ENCODE results near the gene CLEC16A. TPM values are rescaled to one million over a fixed set of nuclear protein-coding genes. Genes with fewer than 3 reads are reported as not detected.

Gene CLEC16A
- total and polyA plus RNA-seq, 9 of the 15 experiments (the other 6 are each of a cell fraction or from before 2014, with no cell fraction given) = 1.00 to 22.3 (median 10.0) TPM

GRCh38 chr16:11126399-11127054, 182.2 kb downstream of the CLEC16A start:
- peak; percentile 65 for FAIRE-seq
- peak overlapping the region; percentile 25 for H2AFZ ChIP-seq (ENCODE audit: low read depth, low read length)
- POLR2A ChIA-PET = interaction anchor here (0.6 to 1.7 kb wide), 5 partner anchors 9 to 26 kb away, joined by 3 to 6 read pairs (median 4); no protein-coding TSS in a partner anchor
- intact Hi-C loops (cut with micrococcal nuclease) = loop anchor here (5.0 kb wide), 1 partner anchor 76 kb away; no protein-coding TSS in a partner anchor
- WGBS (ENCODE audit: insufficient coverage, low coverage, missing lambda C conversion rate) = 44% methylated on average over 12 of the region's 12 CpGs
- no peak overlapping the region for H3K4me3 ChIP-seq
- no peaks in the 10 kb centered on the region for H3K9me1 ChIP-seq (ENCODE audit: control insufficient read depth, insufficient read depth, low read length)
- no peak overlapping the region for H3K4me2 ChIP-seq (ENCODE audit: insufficient read depth, low read length)
- in situ Hi-C loops (cut with MboI) = no loop called here
- peaks cover 38% of the 10 kb centered on the region; the same call in 2 of the 3 replicates for H3K36me3 ChIP-seq (ENCODE audit: control insufficient read depth, insufficient read depth, low read length)
- no peaks in the 10 kb centered on the region for H3K79me2 ChIP-seq (ENCODE audit: control insufficient read depth, insufficient read depth, low read length)
- no peaks in the 10 kb centered on the region for H4K20me1 ChIP-seq (replicated peaks; ENCODE audit: control insufficient read depth, insufficient read depth, low read length)
- peaks cover 41 to 54% of the 10 kb centered on the region in 2 experiments for H3K4me1 ChIP-seq (replicated peaks in 1 of 2; ENCODE audit: control insufficient read depth in 2 of 2, insufficient read depth in 2 of 2, low read length in 2 of 2)
- no peaks in the 10 kb centered on the region for H3K27me3 ChIP-seq (ENCODE audit: control insufficient read depth in 2 of 2, insufficient read depth in 2 of 2, low read length in 2 of 2)
- peak in 1 of 4 experiments; percentile 57 for DNase-seq (ENCODE audit: extremely low read depth in 1 of 4, low spot score in 3 of 4)
- H3K9me3 ChIP-seq (replicated peaks; ENCODE audit: control insufficient read depth, insufficient read depth, low read depth, low read length) = no peaks in the 10 kb centered on the region
- CTCF ChIA-PET (ENCODE audit: low intra/inter-chr PET ratio) = no interaction called here
- peak; percentile 39 for ATAC-seq
- no peak overlapping the region; a peak in 1 of 4 replicates for H3K9ac ChIP-seq (ENCODE audit: insufficient read depth in 1 of 2, low read depth in 2 of 2, low read length in 2 of 2)
- BruUV-seq (replicated peaks) = no TSS peak
- H3K27ac ChIP-seq (ENCODE audit: extremely low read depth, low read depth, low read length) = peak overlapping the region; percentile 29; the same call in 1 of the 3 replicates
- no peak for TF ChIP-seq CEBPG (CRISPR knock-in tag; IDR thresholded peaks at IDR 0.05)
- peak; percentile 46 to 52; a peak in 3 of 4 replicates for TF ChIP-seq CEBPG (tag; conservative IDR thresholded peaks at IDR 0.05 in 1 of 2, IDR thresholded peaks at IDR 0.05 in 1 of 2)
- peak; percentile 56; the same call in 1 of the 2 replicates for TF ChIP-seq TFAP4 (CRISPR knock-in tag; IDR thresholded peaks at IDR 0.05; ENCODE audit: borderline replicate concordance)
- TF ChIP-seq PCBP2 (IDR thresholded peaks at IDR 0.05; ENCODE audit: low read depth, low read length, poor library complexity, severe bottlenecking) = no peak
- peak; percentile 34 to 62; a peak in 3 of 4 replicates for TF ChIP-seq RAD21 (CRISPR knock-in tag; conservative IDR thresholded peaks at IDR 0.05 in 1 of 2, IDR thresholded peaks at IDR 0.05 in 1 of 2)
- 0 out of 2 replicates have a peak, but pooled peaks have one; percentile 30 for TF ChIP-seq ERF (CRISPR knock-in tag; IDR thresholded peaks at IDR 0.05)
- TF ChIP-seq E2F8 (IDR thresholded peaks at IDR 0.05; ENCODE audit: low read depth, partially characterized antibody) = no peak
- no peak for TF ChIP-seq ILF3 (IDR thresholded peaks at IDR 0.05; ENCODE audit: borderline replicate concordance)
- 0 out of 2 replicates have a peak, but pooled peaks have one; percentile 11 for TF ChIP-seq SOX6 (IDR thresholded peaks at IDR 0.05)
- TF ChIP-seq ELF2 (CRISPR knock-in tag; IDR thresholded peaks at IDR 0.05) = 0 out of 2 replicates have a peak, but pooled peaks have one; percentile 15
- peak; percentile 56; the same call in 1 of the 2 replicates for TF ChIP-seq CTBP1 (IDR thresholded peaks at IDR 0.05; ENCODE audit: borderline replicate concordance)
- TF ChIP-seq RBM39 (optimal IDR thresholded peaks at IDR 0.05; ENCODE audit: low read depth, low read length) = no peak
- TF ChIP-seq ZNF263 (CRISPR knock-in tag; IDR thresholded peaks at IDR 0.05; ENCODE audit: borderline replicate concordance) = no peak

Data from K562 (cell line).